Measurements from ENCODE around the gene RRBP1.

Gene RRBP1

GRCh38 chr20:17566345-17566744 is 115.7 kb downstream of the RRBP1 start:
- no peak overlapping the region for H3K27ac ChIP-seq
- TF ChIP-seq ZFX (IDR thresholded peaks at IDR 0.05; ENCODE audit: borderline replicate concordance) (no peak), CTCF (IDR thresholded peaks at IDR 0.05) (no peak)

GRCh38 chr20:17565169-17565845 is 116.7 kb downstream of the RRBP1 start:
- TF ChIP-seq CTCF (IDR thresholded peaks at IDR 0.05) = no peak
- no peak for TF ChIP-seq ZFX (IDR thresholded peaks at IDR 0.05; ENCODE audit: borderline replicate concordance)
- H3K27ac ChIP-seq = no peak overlapping the region
